ENCODE measurements around the gene YPEL2. TPM values are rescaled to one million over a fixed set of nuclear protein-coding genes. Genes with fewer than 3 reads are reported as not detected.

Gene YPEL2
- total RNA-seq, 1 donor from 2014 or later = 41.1 TPM

DNA sequence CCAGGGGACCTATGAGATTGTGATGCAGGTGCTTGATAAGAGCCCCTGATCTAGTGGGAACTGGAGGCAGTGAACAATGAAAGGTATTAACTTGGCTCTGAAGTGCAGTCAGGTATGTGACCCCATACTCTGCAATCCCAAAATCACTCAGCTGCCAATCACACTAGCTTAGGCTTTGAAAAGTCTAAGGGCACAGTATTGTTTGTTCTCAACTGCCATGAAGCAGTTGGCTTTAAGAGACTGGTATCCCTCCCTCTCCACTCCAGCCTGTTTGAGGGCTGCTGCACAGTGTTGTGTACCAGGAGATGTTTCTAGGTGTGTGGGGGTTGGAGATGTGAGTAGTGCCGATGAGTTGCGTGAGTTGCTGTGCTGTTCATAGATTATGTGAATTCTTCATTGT lies 2.4 kb downstream of the YPEL2 start:
- Histone ChIP-seq H3K9ac (ENCODE audit: low read length) (no peak overlapping the region), H4K20me1 (ENCODE audit: insufficient read depth, low read length) (peaks cover 49% of the 10 kb centered on the region), H3K4me3 (ENCODE audit: insufficient read depth, low read depth, low read length) (no peak overlapping the region), H3K27ac (ENCODE audit: low read depth, low read length) (no peak overlapping the region), H3K9me3 (ENCODE audit: insufficient read depth, low read depth, low read length) (no peaks in the 10 kb centered on the region), H3K27me3 (ENCODE audit: insufficient read depth, low read length) (peaks cover 29% of the 10 kb centered on the region), H3K36me3 (ENCODE audit: insufficient read depth, low read length) (no peaks in the 10 kb centered on the region), H3K4me1 (ENCODE audit: insufficient read depth, low read length) (peaks cover 14% of the 10 kb centered on the region), H3K4me2 (ENCODE audit: low read length) (no peak overlapping the region), H2AFZ (ENCODE audit: low read depth, low read length) (no peak overlapping the region), H3K79me2 (ENCODE audit: insufficient read depth, low read length) (peaks cover 8% of the 10 kb centered on the region)
- peak overlapping the region; percentile 66 for H3K27ac Mint-ChIP-seq (ENCODE audit: unreplicated experiment)
- peak overlapping the region; percentile 95 for H3K4me3 Mint-ChIP-seq (ENCODE audit: unreplicated experiment)
- H3K36me3 Mint-ChIP-seq (ENCODE audit: low read depth, unreplicated experiment) = no peaks in the 10 kb centered on the region
- H3K27me3 Mint-ChIP-seq (ENCODE audit: low read depth, unreplicated experiment) = no peaks in the 10 kb centered on the region
- no peaks in the 10 kb centered on the region for H3K9me3 Mint-ChIP-seq (ENCODE audit: unreplicated experiment)
- no peak for DNase-seq (ENCODE audit: low read depth)
- H3K4me1 Mint-ChIP-seq (ENCODE audit: low read depth, unreplicated experiment) = peaks cover 48% of the 10 kb centered on the region
- FAIRE-seq = no peak
- TF ChIP-seq EZH2 (IDR thresholded peaks at IDR 0.05; ENCODE audit: insufficient read depth, low read length) = no peak
- TF ChIP-seq, protein P1, sequence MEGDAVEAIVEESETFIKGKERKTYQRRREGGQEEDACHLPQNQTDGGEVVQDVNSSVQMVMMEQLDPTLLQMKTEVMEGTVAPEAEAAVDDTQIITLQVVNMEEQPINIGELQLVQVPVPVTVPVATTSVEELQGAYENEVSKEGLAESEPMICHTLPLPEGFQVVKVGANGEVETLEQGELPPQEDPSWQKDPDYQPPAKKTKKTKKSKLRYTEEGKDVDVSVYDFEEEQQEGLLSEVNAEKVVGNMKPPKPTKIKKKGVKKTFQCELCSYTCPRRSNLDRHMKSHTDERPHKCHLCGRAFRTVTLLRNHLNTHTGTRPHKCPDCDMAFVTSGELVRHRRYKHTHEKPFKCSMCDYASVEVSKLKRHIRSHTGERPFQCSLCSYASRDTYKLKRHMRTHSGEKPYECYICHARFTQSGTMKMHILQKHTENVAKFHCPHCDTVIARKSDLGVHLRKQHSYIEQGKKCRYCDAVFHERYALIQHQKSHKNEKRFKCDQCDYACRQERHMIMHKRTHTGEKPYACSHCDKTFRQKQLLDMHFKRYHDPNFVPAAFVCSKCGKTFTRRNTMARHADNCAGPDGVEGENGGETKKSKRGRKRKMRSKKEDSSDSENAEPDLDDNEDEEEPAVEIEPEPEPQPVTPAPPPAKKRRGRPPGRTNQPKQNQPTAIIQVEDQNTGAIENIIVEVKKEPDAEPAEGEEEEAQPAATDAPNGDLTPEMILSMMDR (IDR thresholded peaks at IDR 0.05; ENCODE audit: insufficient read depth, low read depth, low read length) = no peak

DNA sequence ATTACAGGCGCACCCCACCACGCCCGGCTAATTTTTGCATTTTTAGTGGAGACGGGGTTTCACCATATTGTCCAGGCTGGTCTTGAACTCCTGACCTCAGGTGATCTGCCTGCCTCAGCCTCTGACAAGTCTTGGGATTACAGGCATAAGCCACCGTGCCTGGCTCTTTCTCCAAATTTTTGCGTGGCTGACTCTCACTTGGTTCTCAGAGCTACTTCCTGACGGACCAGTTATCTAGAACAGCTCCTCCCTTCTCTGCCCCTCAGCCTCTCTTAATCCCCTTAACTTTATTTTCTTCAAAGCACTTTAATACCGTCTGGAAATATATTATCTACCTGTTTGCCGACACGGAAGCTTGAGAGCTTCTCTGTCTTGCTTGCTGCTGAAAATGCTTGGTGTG lies 4.2 kb downstream of the YPEL2 start:
- no peak for DNase-seq (ENCODE audit: low read depth)
- H3K9ac ChIP-seq (ENCODE audit: low read length) = no peak overlapping the region
- no peaks in the 10 kb centered on the region for H3K9me3 Mint-ChIP-seq (ENCODE audit: unreplicated experiment)
- no peak overlapping the region for H3K27ac ChIP-seq (ENCODE audit: low read depth, low read length)
- peak overlapping the region; percentile 3 for H3K4me3 Mint-ChIP-seq (ENCODE audit: unreplicated experiment)
- peaks cover 8% of the 10 kb centered on the region for H3K4me1 ChIP-seq (ENCODE audit: insufficient read depth, low read length)
- peak overlapping the region; percentile 42 for H3K27ac Mint-ChIP-seq (ENCODE audit: unreplicated experiment)
- H3K27me3 ChIP-seq (ENCODE audit: insufficient read depth, low read length) = peaks cover 29% of the 10 kb centered on the region
- no peak overlapping the region for H3K4me2 ChIP-seq (ENCODE audit: low read length)
- H3K27me3 Mint-ChIP-seq (ENCODE audit: low read depth, unreplicated experiment) = no peaks in the 10 kb centered on the region
- TF ChIP-seq, protein P1 (IDR thresholded peaks at IDR 0.05; ENCODE audit: insufficient read depth, low read depth, low read length) = no peak
- no peak for TF ChIP-seq EZH2 (IDR thresholded peaks at IDR 0.05; ENCODE audit: insufficient read depth, low read length)
- FAIRE-seq = no peak
- H2AFZ ChIP-seq (ENCODE audit: low read depth, low read length) = no peak overlapping the region
- H3K4me1 Mint-ChIP-seq (ENCODE audit: low read depth, unreplicated experiment) = peaks cover 33% of the 10 kb centered on the region
- H3K79me2 ChIP-seq (ENCODE audit: insufficient read depth, low read length) = peaks cover 8% of the 10 kb centered on the region
- H3K36me3 Mint-ChIP-seq (ENCODE audit: low read depth, unreplicated experiment) = no peaks in the 10 kb centered on the region
- no peaks in the 10 kb centered on the region for H3K36me3 ChIP-seq (ENCODE audit: insufficient read depth, low read length)
- H3K4me3 ChIP-seq (ENCODE audit: insufficient read depth, low read depth, low read length) = no peak overlapping the region
- H3K9me3 ChIP-seq (ENCODE audit: insufficient read depth, low read depth, low read length) = no peaks in the 10 kb centered on the region
- peaks cover 56% of the 10 kb centered on the region for H4K20me1 ChIP-seq (ENCODE audit: insufficient read depth, low read length)

DNA sequence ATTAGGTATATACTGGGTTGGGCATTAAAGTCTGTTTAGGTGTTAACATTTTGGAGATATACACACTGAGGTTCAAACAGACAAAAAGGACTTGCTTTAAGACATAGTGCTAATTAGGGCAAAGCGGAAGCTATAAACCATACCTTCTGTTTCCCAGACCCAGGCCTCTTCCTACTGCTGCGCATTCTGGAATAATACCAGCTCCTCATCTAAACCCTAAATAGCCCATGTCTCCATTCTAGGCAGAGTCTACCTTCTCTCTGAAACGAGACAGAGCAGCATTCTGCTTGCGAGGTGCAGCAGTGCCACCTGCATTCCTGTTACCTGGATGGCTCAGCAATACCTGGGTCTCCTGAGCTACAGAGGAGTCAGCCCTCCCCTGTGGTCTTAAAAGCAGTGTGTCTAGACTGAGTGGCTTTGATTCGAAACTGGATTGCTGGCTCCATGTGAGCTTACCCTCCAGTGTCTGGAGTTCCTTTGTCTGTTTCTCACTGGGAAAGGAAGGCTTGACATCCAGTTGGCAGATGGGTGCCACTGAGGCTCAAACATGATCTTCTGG lies 6.4 kb downstream of the YPEL2 start:
- H3K4me1 ChIP-seq (ENCODE audit: insufficient read depth, low read length) = peaks cover 2% of the 10 kb centered on the region
- H3K9me3 Mint-ChIP-seq (ENCODE audit: unreplicated experiment) = no peaks in the 10 kb centered on the region
- DNase-seq (ENCODE audit: low read depth) = no peak
- TF ChIP-seq, protein P1 (IDR thresholded peaks at IDR 0.05; ENCODE audit: insufficient read depth, low read depth, low read length) = no peak
- no peak for TF ChIP-seq EZH2 (IDR thresholded peaks at IDR 0.05; ENCODE audit: insufficient read depth, low read length)
- no peak overlapping the region for H3K4me3 ChIP-seq (ENCODE audit: insufficient read depth, low read depth, low read length)
- no peak overlapping the region for H3K27ac ChIP-seq (ENCODE audit: low read depth, low read length)
- H2AFZ ChIP-seq (ENCODE audit: low read depth, low read length) = no peak overlapping the region
- H3K36me3 Mint-ChIP-seq (ENCODE audit: low read depth, unreplicated experiment) = no peaks in the 10 kb centered on the region
- FAIRE-seq = no peak
- peaks cover 66% of the 10 kb centered on the region for H4K20me1 ChIP-seq (ENCODE audit: insufficient read depth, low read length)
- no peak overlapping the region for H3K27ac Mint-ChIP-seq (ENCODE audit: unreplicated experiment)
- H3K9me3 ChIP-seq (ENCODE audit: insufficient read depth, low read depth, low read length) = no peaks in the 10 kb centered on the region
- H3K79me2 ChIP-seq (ENCODE audit: insufficient read depth, low read length) = peaks cover 8% of the 10 kb centered on the region
- peaks cover 45% of the 10 kb centered on the region for H3K4me1 Mint-ChIP-seq (ENCODE audit: low read depth, unreplicated experiment)
- H3K9ac ChIP-seq (ENCODE audit: low read length) = no peak overlapping the region
- no peaks in the 10 kb centered on the region for H3K36me3 ChIP-seq (ENCODE audit: insufficient read depth, low read length)
- H3K27me3 ChIP-seq (ENCODE audit: insufficient read depth, low read length) = peaks cover 35% of the 10 kb centered on the region
- H3K4me2 ChIP-seq (ENCODE audit: low read length) = no peak overlapping the region
- H3K27me3 Mint-ChIP-seq (ENCODE audit: low read depth, unreplicated experiment) = no peaks in the 10 kb centered on the region
- no peak overlapping the region for H3K4me3 Mint-ChIP-seq (ENCODE audit: unreplicated experiment)

Measured in astrocyte (in vitro differentiated cells and primary cell).